Astrocyte (in vitro differentiated cells and primary cell): ENCODE data around the gene GPC3. TPM values are rescaled to one million over a fixed set of nuclear protein-coding genes. Genes with fewer than 3 reads are reported as not detected.

Experiments used
- DNase-seq: peaks from one replicate; pipeline ENCODE4 v3.0.0-alpha.2; 2010; ENCODE audit warnings: low read depth
- FAIRE-seq: peaks from 2 replicates; lab custom pipeline; 2011; peaks lifted over from hg19 to GRCh38; lab: Jason Lieb, UNC
- H2AFZ ChIP-seq: 2 replicates; pipeline ENCODE4 v1.6.0; 2012; ENCODE audit warnings: low read depth, low read length, inconsistent platforms
- H3K27ac ChIP-seq: 2 replicates; pipeline ENCODE4 v1.5.1; 2011; ENCODE audit warnings: low read depth, low read length, inconsistent platforms
- H3K27me3 ChIP-seq: 2 replicates; pipeline ENCODE4 v1.6.0; 2011; ENCODE audit warnings: low read length, inconsistent platforms; ENCODE audit not compliant: insufficient read depth
- H3K36me3 ChIP-seq: 2 replicates; pipeline ENCODE4 v1.5.1; 2011; ENCODE audit warnings: low read length, inconsistent platforms; ENCODE audit not compliant: insufficient read depth
- H3K4me1 ChIP-seq: 2 replicates; pipeline ENCODE4 v1.5.1; 2011; ENCODE audit warnings: low read length, inconsistent platforms; ENCODE audit not compliant: insufficient read depth
- H3K4me2 ChIP-seq: 2 replicates; pipeline ENCODE4 v1.6.0; 2012; ENCODE audit warnings: low read length, inconsistent platforms
- H3K4me3 ChIP-seq: 2 replicates; pipeline ENCODE4 v1.5.1; 2011; ENCODE audit warnings: low read depth, mild to moderate bottlenecking, low read length, inconsistent platforms; ENCODE audit not compliant: insufficient read depth
- H3K79me2 ChIP-seq: 2 replicates; pipeline ENCODE4 v1.6.0; 2012; ENCODE audit warnings: mild to moderate bottlenecking, low read length, inconsistent platforms; ENCODE audit not compliant: insufficient read depth
- H3K9ac ChIP-seq: 2 replicates; pipeline ENCODE4 v1.6.0; 2012; ENCODE audit warnings: mild to moderate bottlenecking, low read length, inconsistent platforms
- H3K9me3 ChIP-seq: 2 replicates; pipeline ENCODE4 v1.5.1; 2012; ENCODE audit warnings: low read depth, mild to moderate bottlenecking, low read length, inconsistent platforms; ENCODE audit not compliant: insufficient read depth
- H4K20me1 ChIP-seq: 2 replicates; pipeline ENCODE4 v1.6.0; 2012; ENCODE audit warnings: low read length, inconsistent platforms; ENCODE audit not compliant: insufficient read depth
- H3K27ac Mint-ChIP-seq: one replicate; pipeline ENCODE4 v1.8.0; 2021; ENCODE audit warnings: mild to moderate bottlenecking, mixed read lengths; ENCODE audit not compliant: unreplicated experiment
- H3K27me3 Mint-ChIP-seq: one replicate; pipeline ENCODE4 v1.8.0; 2021; ENCODE audit warnings: low read depth, mixed read lengths; ENCODE audit not compliant: unreplicated experiment
- H3K36me3 Mint-ChIP-seq: one replicate; pipeline ENCODE4 v1.8.0; 2021; ENCODE audit warnings: low read depth, mixed read lengths; ENCODE audit not compliant: unreplicated experiment
- H3K4me1 Mint-ChIP-seq: one replicate; pipeline ENCODE4 v1.8.0; 2021; ENCODE audit warnings: low read depth, mixed read lengths; ENCODE audit not compliant: unreplicated experiment
- H3K4me3 Mint-ChIP-seq: one replicate; pipeline ENCODE4 v1.8.0; 2021; ENCODE audit warnings: mild to moderate bottlenecking, moderate library complexity, mixed read lengths; ENCODE audit not compliant: unreplicated experiment
- H3K9me3 Mint-ChIP-seq: one replicate; pipeline ENCODE4 v1.8.0; 2021; ENCODE audit warnings: mild to moderate bottlenecking, mixed read lengths; ENCODE audit not compliant: unreplicated experiment
- EZH2 ChIP-seq: IDR thresholded peaks from 2 replicates; pipeline ENCODE4 v1.6.1; 2012; ENCODE audit warnings: mild to moderate bottlenecking, low read length, inconsistent platforms; ENCODE audit not compliant: insufficient read depth
- total RNA-seq: library from RNA; stranded (reverse); gene quantifications from 2 replicates; pipeline ENCODE4 v1.2.1, GENCODE V29; 2021
- TF ChIP-seq, protein P1 (sequence below): IDR thresholded peaks from 2 replicates; pipeline ENCODE4 v1.5.1; 2011; ENCODE audit warnings: low read depth, mild to moderate bottlenecking, inconsistent platforms, low read length, moderate library complexity; ENCODE audit not compliant: insufficient read depth

GPC3 gene
- total RNA-seq, 1 donor from 2014 or later: 8.2 TPM

DNA sequence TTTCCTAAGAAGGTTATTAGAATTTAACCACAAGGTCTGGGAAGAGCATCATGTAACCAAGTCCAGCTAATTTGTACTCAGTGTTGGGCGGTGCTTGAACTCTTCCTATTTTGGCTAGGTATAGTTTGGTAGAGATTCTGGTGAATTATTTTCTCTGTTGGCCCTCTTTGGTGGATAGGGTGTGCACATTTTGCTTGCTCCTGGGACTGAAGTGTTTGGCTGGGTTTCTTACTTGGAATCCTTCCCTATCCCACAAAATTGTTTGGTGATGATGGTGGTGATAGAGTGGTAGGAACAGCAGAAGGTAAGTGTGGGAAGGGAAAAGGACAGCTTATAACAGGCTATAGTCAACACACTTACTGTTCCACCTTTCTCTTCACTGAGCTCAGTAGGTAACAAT, 375.3 kb downstream of the GPC3 start:
- H3K27me3 Mint-ChIP-seq: no peaks in the 10 kb centered on the region

DNA sequence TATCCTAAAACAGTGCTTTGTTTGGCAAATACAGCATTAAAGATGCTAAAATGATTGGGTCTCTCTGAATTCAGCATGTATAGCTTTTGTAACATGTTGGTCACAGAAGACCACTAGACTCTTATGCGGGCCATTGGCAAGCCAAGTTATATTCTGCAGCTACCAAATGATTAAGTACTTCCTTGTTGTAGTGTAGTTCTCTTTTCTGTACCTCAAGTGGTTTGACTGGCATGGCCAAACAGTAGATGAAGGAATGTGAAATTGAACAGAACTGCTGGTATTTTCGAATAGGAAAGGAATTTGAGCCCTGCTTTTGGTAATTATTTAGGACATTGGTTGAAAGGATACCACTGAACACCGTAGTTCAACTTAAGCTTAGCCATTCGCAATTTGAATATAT, 376.2 kb downstream of the GPC3 start:
- Histone ChIP-seq H3K79me2 (no peaks in the 10 kb centered on the region), H3K9ac (no peak overlapping the region), H3K36me3 (no peaks in the 10 kb centered on the region), H3K27me3 (no peaks in the 10 kb centered on the region), H4K20me1 (no peaks in the 10 kb centered on the region), H3K4me2 (no peak overlapping the region), H3K27ac (no peak overlapping the region), H2AFZ (no peak overlapping the region), H3K4me3 (no peak overlapping the region), H3K9me3 (no peaks in the 10 kb centered on the region), H3K4me1 (peaks cover 4% of the 10 kb centered on the region)
- Mint-ChIP-seq H3K36me3 (no peaks in the 10 kb centered on the region), H3K4me1 (peaks cover 10% of the 10 kb centered on the region), H3K27ac (peak overlapping the region; percentile 10), H3K9me3 (peaks cover 4% of the 10 kb centered on the region), H3K4me3 (no peak overlapping the region), H3K27me3 (no peaks in the 10 kb centered on the region)
- no peak for TF ChIP-seq EZH2
- TF ChIP-seq, protein P1, sequence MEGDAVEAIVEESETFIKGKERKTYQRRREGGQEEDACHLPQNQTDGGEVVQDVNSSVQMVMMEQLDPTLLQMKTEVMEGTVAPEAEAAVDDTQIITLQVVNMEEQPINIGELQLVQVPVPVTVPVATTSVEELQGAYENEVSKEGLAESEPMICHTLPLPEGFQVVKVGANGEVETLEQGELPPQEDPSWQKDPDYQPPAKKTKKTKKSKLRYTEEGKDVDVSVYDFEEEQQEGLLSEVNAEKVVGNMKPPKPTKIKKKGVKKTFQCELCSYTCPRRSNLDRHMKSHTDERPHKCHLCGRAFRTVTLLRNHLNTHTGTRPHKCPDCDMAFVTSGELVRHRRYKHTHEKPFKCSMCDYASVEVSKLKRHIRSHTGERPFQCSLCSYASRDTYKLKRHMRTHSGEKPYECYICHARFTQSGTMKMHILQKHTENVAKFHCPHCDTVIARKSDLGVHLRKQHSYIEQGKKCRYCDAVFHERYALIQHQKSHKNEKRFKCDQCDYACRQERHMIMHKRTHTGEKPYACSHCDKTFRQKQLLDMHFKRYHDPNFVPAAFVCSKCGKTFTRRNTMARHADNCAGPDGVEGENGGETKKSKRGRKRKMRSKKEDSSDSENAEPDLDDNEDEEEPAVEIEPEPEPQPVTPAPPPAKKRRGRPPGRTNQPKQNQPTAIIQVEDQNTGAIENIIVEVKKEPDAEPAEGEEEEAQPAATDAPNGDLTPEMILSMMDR: no peak
- DNase-seq (no peak), FAIRE-seq (peak; percentile 20)

More for the DNA sequence above, 375.3 kb downstream of the GPC3 start:
- no peaks in the 10 kb centered on the region for H3K36me3 ChIP-seq
- no peak for FAIRE-seq
- no peaks in the 10 kb centered on the region for H4K20me1 ChIP-seq
- no peak overlapping the region for H2AFZ ChIP-seq
- no peaks in the 10 kb centered on the region for H3K9me3 ChIP-seq
- peaks cover 10% of the 10 kb centered on the region for H3K4me1 Mint-ChIP-seq
- TF ChIP-seq EZH2: no peak
- TF ChIP-seq, protein P1: no peak
- peak; percentile 76 for DNase-seq
- no peak overlapping the region for H3K4me3 Mint-ChIP-seq
- H3K4me2 ChIP-seq: no peak overlapping the region
- H3K27me3 ChIP-seq: no peaks in the 10 kb centered on the region
- no peak overlapping the region for H3K9ac ChIP-seq
- H3K9me3 Mint-ChIP-seq: peaks cover 4% of the 10 kb centered on the region
- H3K27ac Mint-ChIP-seq: no peak overlapping the region
- no peak overlapping the region for H3K4me3 ChIP-seq
- no peaks in the 10 kb centered on the region for H3K36me3 Mint-ChIP-seq
- H3K4me1 ChIP-seq: peaks cover 4% of the 10 kb centered on the region
- H3K79me2 ChIP-seq: no peaks in the 10 kb centered on the region
- H3K27ac ChIP-seq: no peak overlapping the region

DNA sequence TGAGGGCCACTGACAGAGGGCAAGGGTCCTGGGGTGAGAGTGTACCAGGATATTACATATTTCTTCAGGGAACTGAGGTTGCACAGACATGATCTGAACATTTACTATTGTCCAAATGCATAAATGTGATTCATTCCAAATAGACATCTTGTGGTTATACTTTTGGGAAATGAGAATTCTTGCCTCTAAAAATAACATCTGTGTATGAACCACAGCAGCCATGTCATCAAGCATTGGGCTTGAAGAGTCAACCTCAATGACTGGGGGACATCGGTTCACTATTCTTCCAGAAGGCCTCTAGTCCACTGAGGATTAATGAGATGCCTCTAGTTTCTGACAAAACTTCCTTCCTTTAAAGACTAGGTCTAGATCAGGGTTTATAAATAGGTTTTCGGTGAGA, 377.0 kb downstream of the GPC3 start:
- Histone ChIP-seq H3K27ac (no peak overlapping the region), H3K27me3 (no peaks in the 10 kb centered on the region), H3K4me1 (peaks cover 4% of the 10 kb centered on the region), H2AFZ (no peak overlapping the region), H3K4me3 (no peak overlapping the region), H3K79me2 (no peaks in the 10 kb centered on the region), H3K9me3 (no peaks in the 10 kb centered on the region), H3K9ac (no peak overlapping the region), H3K4me2 (no peak overlapping the region), H3K36me3 (no peaks in the 10 kb centered on the region), H4K20me1 (no peaks in the 10 kb centered on the region)
- Mint-ChIP-seq H3K27ac (no peak overlapping the region), H3K9me3 (no peaks in the 10 kb centered on the region), H3K4me1 (peaks cover 10% of the 10 kb centered on the region), H3K36me3 (no peaks in the 10 kb centered on the region), H3K4me3 (no peak overlapping the region), H3K27me3 (no peaks in the 10 kb centered on the region)
- peak; percentile 86 for DNase-seq
- no peak for TF ChIP-seq EZH2
- TF ChIP-seq, protein P1: no peak
- peak; percentile 80 for FAIRE-seq
